Endodermal cell (in vitro differentiated cells): ENCODE results near the gene POP7. TPM values are rescaled to one million over a fixed set of nuclear protein-coding genes. Genes with fewer than 3 reads are reported as not detected.

ENCODE experiments used
- DNase-seq: peaks from one replicate; pipeline ENCODE4 v3.0.0-alpha.2; 2017
- H3K27ac ChIP-seq: 2 replicates; pipeline ENCODE4 v1.5.1; 2013; ENCODE audit warnings: mild to moderate bottlenecking, low read depth, low read length, moderate library complexity
- H3K27me3 ChIP-seq: 2 replicates; pipeline ENCODE4 v1.6.1; 2013; ENCODE audit warnings: mild to moderate bottlenecking, low read length, moderate library complexity; ENCODE audit not compliant: insufficient read depth, control insufficient read depth, poor library complexity, severe bottlenecking
- H3K36me3 ChIP-seq: 2 replicates; pipeline ENCODE4 v1.7.0; 2013; ENCODE audit warnings: mild to moderate bottlenecking, low read length, moderate library complexity; ENCODE audit not compliant: control insufficient read depth, insufficient read depth
- H3K4me1 ChIP-seq: one replicate; pipeline ENCODE4 v1.7.0; 2013; ENCODE audit warnings: low read length; ENCODE audit not compliant: control insufficient read depth, insufficient read depth
- H3K4me3 ChIP-seq: 2 replicates; pipeline ENCODE4 v1.5.1; 2013; ENCODE audit warnings: mild to moderate bottlenecking, low read length, moderate library complexity
- H3K9ac ChIP-seq: 2 replicates; pipeline ENCODE4 v1.6.1; 2013; ENCODE audit warnings: mild to moderate bottlenecking, low read length, moderate library complexity; ENCODE audit not compliant: poor library complexity, severe bottlenecking; ENCODE audit errors: extremely low read depth
- H3K9me3 ChIP-seq: 2 replicates; pipeline ENCODE4 v1.6.1; 2013; ENCODE audit warnings: mild to moderate bottlenecking, low read length, moderate library complexity; ENCODE audit not compliant: control insufficient read depth
- H3K27ac Mint-ChIP-seq: 2 replicates; pipeline ENCODE4 v1.8.0; 2020; ENCODE audit warnings: mixed read lengths
- H3K27me3 Mint-ChIP-seq: 2 replicates; pipeline ENCODE4 v1.8.0; 2021; ENCODE audit warnings: mild to moderate bottlenecking, mixed read lengths; ENCODE audit not compliant: insufficient read depth
- H3K36me3 Mint-ChIP-seq: 2 replicates; pipeline ENCODE4 v1.8.0; 2020; ENCODE audit warnings: low read depth, mixed read lengths
- H3K4me1 Mint-ChIP-seq: 2 replicates; pipeline ENCODE4 v1.8.0; 2020; ENCODE audit warnings: mixed read lengths
- H3K4me3 Mint-ChIP-seq: 2 replicates; pipeline ENCODE4 v1.8.0; 2020; ENCODE audit warnings: mild to moderate bottlenecking, moderate library complexity, mixed read lengths
- H3K9me3 Mint-ChIP-seq: 2 replicates; pipeline ENCODE4 v1.8.0; 2020; ENCODE audit warnings: mild to moderate bottlenecking, mixed read lengths
- CTCF ChIP-seq: fragments of 200-600 bp; sonication (generic); conservative IDR thresholded peaks from 2 replicates; pipeline ENCODE4 v1.5.0; 2021; ENCODE audit warnings: antibody characterized with exemption, mild to moderate bottlenecking
- WGBS, 2 experiments: methylation state at CpG; one replicate each; pipeline versions ENCODE4 v1.1.5 to v1.1.7; 2013; ENCODE audit warnings: missing lambda C conversion rate in 2 of 2, mixed read lengths in 1 of 2; ENCODE audit not compliant: insufficient coverage in 1 of 2, insufficient read length in 1 of 2; 5-methylcytosine and 5-hydroxymethylcytosine counted together
- total RNA-seq, 2 donors: library from RNA; stranded (reverse); fragmentation: NEBNext Ultra II Directional in 1 of 2; extraction: Animal tissue kit (Norgen Biotek cat#: 25700) in 1 of 2; gene quantifications; 2 replicates in 1 of 2; 3 replicates in 1 of 2; pipeline ENCODE4 v1.2.1, GENCODE V29; 2021

POP7 gene
- total RNA-seq, 2 donors from 2014 or later, result 51.7 to 59.2 TPM

GRCh38 chr7:100752994-100753393, 47.1 kb downstream of the POP7 start:
- TF ChIP-seq CTCF, result no peak
- no peaks in the 10 kb centered on the region for H3K9me3 Mint-ChIP-seq
- no peaks in the 10 kb centered on the region for H3K36me3 Mint-ChIP-seq
- Histone ChIP-seq H3K36me3 (no peaks in the 10 kb centered on the region), H3K9ac (no peak overlapping the region), H3K4me1 (no peaks in the 10 kb centered on the region), H3K4me3 (no peak overlapping the region), H3K27me3 (peaks cover 8% of the 10 kb centered on the region), H3K9me3 (no peaks in the 10 kb centered on the region), H3K27ac (no peak overlapping the region)
- H3K27ac Mint-ChIP-seq, result no peak overlapping the region
- peaks cover 4% of the 10 kb centered on the region for H3K4me1 Mint-ChIP-seq
- no peak overlapping the region for H3K4me3 Mint-ChIP-seq
- WGBS, 2 experiments, result 78 to 85% methylated on average over 4 to 5 of the region's 5 CpGs
- DNase-seq, result no peak
- peaks cover 17% of the 10 kb centered on the region for H3K27me3 Mint-ChIP-seq

GRCh38 chr7:100753750-100754149, 47.8 kb downstream of the POP7 start:
- Histone ChIP-seq H3K4me3 (no peak overlapping the region), H3K9ac (no peak overlapping the region), H3K27ac (no peak overlapping the region), H3K36me3 (no peaks in the 10 kb centered on the region), H3K9me3 (no peaks in the 10 kb centered on the region), H3K4me1 (no peaks in the 10 kb centered on the region), H3K27me3 (peaks cover 8% of the 10 kb centered on the region)
- TF ChIP-seq CTCF, result no peak
- Mint-ChIP-seq H3K4me3 (no peak overlapping the region), H3K27me3 (peaks cover 17% of the 10 kb centered on the region), H3K4me1 (peaks cover 4% of the 10 kb centered on the region), H3K36me3 (no peaks in the 10 kb centered on the region), H3K27ac (no peak overlapping the region), H3K9me3 (no peaks in the 10 kb centered on the region)
- no peak for DNase-seq
- 92 to 100% methylated on average over 2 of the region's 3 CpGs for WGBS, 2 experiments

Other genes starting within 250 kb of the POP7 start
- gene SPACDR, start 241.9 kb upstream of the POP7 start, total RNA-seq, result 1 to 10 TPM; 1.3 to 1.5 TPM
- 10 to 100 TPM; 30.9 to 35.2 TPM for gene TSC22D4, start 226.9 kb upstream of the POP7 start, total RNA-seq
- gene NYAP1, start 222.2 kb upstream of the POP7 start, total RNA-seq, result 1 to 10 TPM; 7.9 to 9.3 TPM
- 10 to 100 TPM in 1 of 2 donors, 1 to 10 TPM in 1; 8.5 to 28.9 TPM for gene AGFG2, start 166.9 kb upstream of the POP7 start, total RNA-seq
- 1 to 10 TPM; 5.8 to 6.3 TPM for gene SAP25, start 132.2 kb upstream of the POP7 start, total RNA-seq
- gene LRCH4, start 120.0 kb upstream of the POP7 start, total RNA-seq, result 10 to 100 TPM; 49.4 to 56.0 TPM
- gene FBXO24, start 119.8 kb upstream of the POP7 start, total RNA-seq, result 1 to 10 TPM; 1.3 to 3.0 TPM
- gene PCOLCE, start 103.8 kb upstream of the POP7 start, total RNA-seq, result 10 to 100 TPM; 17.5 to 37.7 TPM
- gene MOSPD3, start 93.6 kb upstream of the POP7 start, total RNA-seq, result 10 to 100 TPM; 19.8 to 25.5 TPM
- gene TFR2, start 64.6 kb upstream of the POP7 start, total RNA-seq, result 1 to 10 TPM; 1.4 to 2.1 TPM
- not detected for gene ACTL6B, start 49.7 kb upstream of the POP7 start, total RNA-seq
- gene GNB2, start 32.4 kb upstream of the POP7 start, total RNA-seq, result 100 to 1,000 TPM; 197 to 230 TPM
- gene GIGYF1, start 11.9 kb upstream of the POP7 start, total RNA-seq, result 100 to 1,000 TPM in 1 of 2 donors, 10 to 100 TPM in 1; 90.0 to 101 TPM
- under 1 TPM in 1 of 2 donors, not detected in 1; 0.33 TPM for gene EPO, start 14.3 kb downstream of the POP7 start, total RNA-seq
- gene ZAN, start 27.5 kb downstream of the POP7 start, total RNA-seq, result not detected
- gene EPHB4, start 121.4 kb downstream of the POP7 start, total RNA-seq, result 100 to 1,000 TPM; 106 to 117 TPM
- 10 to 100 TPM; 22.5 to 35.1 TPM for gene SLC12A9, start 146.6 kb downstream of the POP7 start, total RNA-seq
- gene TRIP6, start 161.3 kb downstream of the POP7 start, total RNA-seq, result 100 to 1,000 TPM; 107 to 114 TPM
- 100 to 1,000 TPM; 186 to 236 TPM for gene SRRT, start 169.0 kb downstream of the POP7 start, total RNA-seq
- gene UFSP1, start 183.6 kb downstream of the POP7 start, total RNA-seq, result 1 to 10 TPM; 3.7 to 4.0 TPM
- gene ACHE, start 189.8 kb downstream of the POP7 start, total RNA-seq, result 10 to 100 TPM in 1 of 2 donors, 1 to 10 TPM in 1; 2.6 to 13.7 TPM
- gene MUC3A, start 243.4 kb downstream of the POP7 start, total RNA-seq, result 10 to 100 TPM in 1 of 2 donors, 1 to 10 TPM in 1; 7.7 to 24.1 TPM